ENCODE data around the gene CMKLR1. TPM values are rescaled to one million over a fixed set of nuclear protein-coding genes. Genes with fewer than 3 reads are reported as not detected.

Gene CMKLR1
- total and polyA plus RNA-seq, 10 of the 15 experiments (the other 5 are each of a cell fraction or from before 2014, with no cell fraction given), result 13.8 to 52.3 (median 26.2) TPM

- BruUV-seq (replicated peaks), result no TSS peak
- CTCF ChIA-PET, result interaction anchor here (0.6 kb wide), 1 partner anchor 304 kb away, joined by 3 read pairs; no protein-coding TSS in a partner anchor
Measured at GRCh38 chr12:108379823-108380222, 40.7 kb upstream of the CMKLR1 start.

GRCh38 chr12:108378926-108379325 is 39.8 kb upstream of the CMKLR1 start:
- Histone ChIP-seq H3K27ac (ENCODE audit: control insufficient read depth, insufficient read depth) (no peak overlapping the region), H3K4me2 (ENCODE audit: control insufficient read depth, insufficient read depth) (no peak overlapping the region), H4K20me1 (ENCODE audit: control insufficient read depth, insufficient read depth) (no peaks in the 10 kb centered on the region), H3K27me3 (replicated peaks in 1 of 2; ENCODE audit: control insufficient read depth in 2 of 2, insufficient read depth in 2 of 2, low read length in 1 of 2) (no peaks in the 10 kb centered on the region), H3K36me3 (ENCODE audit: control insufficient read depth in 2 of 2, insufficient read depth in 2 of 2, low read length in 1 of 2) (no peaks in the 10 kb centered on the region), H3K4me3 (no peak overlapping the region), H3K4me1 (ENCODE audit: control insufficient read depth, insufficient read depth, low read length) (no peaks in the 10 kb centered on the region), H3K79me2 (ENCODE audit: control insufficient read depth, insufficient read depth, low read length) (no peaks in the 10 kb centered on the region), H2AFZ (ENCODE audit: control insufficient read depth, low read depth, low read length) (no peak overlapping the region), H3K9ac (ENCODE audit: control insufficient read depth, insufficient read depth, low read length) (no peak overlapping the region), H3K9me3 (replicated peaks; ENCODE audit: control insufficient read depth, insufficient read depth, low read length) (peaks cover under 1% of the 10 kb centered on the region; the same call in 2 of the 3 replicates)
- WGBS (ENCODE audit: insufficient coverage, insufficient replicate concordance, low lambda C conversion rate, missing lambda C conversion rate), result 41% methylated on average over 3 of the region's 3 CpGs
- intact Hi-C loops (cut with micrococcal nuclease; ENCODE audit: unreplicated experiment), result no loop called here
- FAIRE-seq (no peak), ATAC-seq (no peak), DNase-seq (ENCODE audit: low read depth, low spot score) (no peak)
- ChIA-PET RAD21 (ENCODE audit: unreplicated experiment) (no interaction called here), SMC1A (ENCODE audit: uncharacterized antibody, unreplicated experiment) (no interaction called here), POLR2A (no interaction called here), CTCF (interaction anchor here (0.6 to 1.1 kb wide), 2 partner anchors 303 to 385 kb away, joined by 3 read pairs; no protein-coding TSS in a partner anchor)
- in situ Hi-C loops (cut with MboI), result no loop called here
- BruUV-seq (replicated peaks), result no TSS peak
- TF ChIP-seq, protein P1, sequence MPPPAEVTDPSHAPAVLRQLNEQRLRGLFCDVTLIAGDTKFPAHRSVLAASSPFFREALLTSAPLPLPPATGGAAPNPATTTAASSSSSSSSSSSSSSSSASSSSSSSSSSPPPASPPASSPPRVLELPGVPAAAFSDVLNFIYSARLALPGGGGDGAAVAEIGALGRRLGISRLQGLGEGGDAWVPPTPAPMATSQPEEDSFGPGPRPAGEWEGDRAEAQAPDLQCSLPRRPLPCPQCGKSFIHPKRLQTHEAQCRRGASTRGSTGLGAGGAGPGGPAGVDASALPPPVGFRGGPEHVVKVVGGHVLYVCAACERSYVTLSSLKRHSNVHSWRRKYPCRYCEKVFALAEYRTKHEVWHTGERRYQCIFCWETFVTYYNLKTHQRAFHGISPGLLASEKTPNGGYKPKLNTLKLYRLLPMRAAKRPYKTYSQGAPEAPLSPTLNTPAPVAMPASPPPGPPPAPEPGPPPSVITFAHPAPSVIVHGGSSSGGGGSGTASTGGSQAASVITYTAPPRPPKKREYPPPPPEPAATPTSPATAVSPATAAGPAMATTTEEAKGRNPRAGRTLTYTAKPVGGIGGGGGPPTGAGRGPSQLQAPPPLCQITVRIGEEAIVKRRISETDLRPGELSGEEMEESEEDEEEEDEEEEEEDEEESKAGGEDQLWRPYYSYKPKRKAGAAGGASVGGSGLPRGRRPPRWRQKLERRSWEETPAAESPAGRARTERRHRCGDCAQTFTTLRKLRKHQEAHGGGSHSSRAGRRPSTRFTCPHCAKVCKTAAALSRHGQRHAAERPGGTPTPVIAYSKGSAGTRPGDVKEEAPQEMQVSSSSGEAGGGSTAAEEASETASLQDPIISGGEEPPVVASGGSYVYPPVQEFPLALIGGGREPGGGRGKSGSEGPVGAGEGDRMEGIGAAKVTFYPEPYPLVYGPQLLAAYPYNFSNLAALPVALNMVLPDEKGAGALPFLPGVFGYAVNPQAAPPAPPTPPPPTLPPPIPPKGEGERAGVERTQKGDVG (CRISPR knock-in tag; IDR thresholded peaks at IDR 0.05), result no peak
- TF ChIP-seq CREM (IDR thresholded peaks at IDR 0.05; ENCODE audit: low read depth) (no peak), ATF3 (IDR thresholded peaks at IDR 0.05; ENCODE audit: borderline replicate concordance, extremely low read depth, low read depth, low read length) (no peak), E4F1 (IDR thresholded peaks at IDR 0.05; ENCODE audit: borderline replicate concordance, partially characterized antibody) (no peak)

More at GRCh38 chr12:108379823-108380222, 40.7 kb upstream of the CMKLR1 start:
- no peak for TF ChIP-seq KDM1A (IDR thresholded peaks at IDR 0.05; ENCODE audit: borderline replicate concordance)
- TF ChIP-seq CHD4 (IDR thresholded peaks at IDR 0.05), result no peak
- no peak for TF ChIP-seq ZNF622 (IDR thresholded peaks at IDR 0.05)
- no peak for TF ChIP-seq POU2F2 (IDR thresholded peaks at IDR 0.05; ENCODE audit: borderline replicate concordance, low read depth, low read length)
- no peak for TF ChIP-seq PAX5 (IDR thresholded peaks at IDR 0.05; ENCODE audit: borderline replicate concordance, low read depth, low read length)
- TF ChIP-seq POLR2AphosphoS5 (IDR thresholded peaks at IDR 0.05; ENCODE audit: low read length), result no peak
- no peak for TF ChIP-seq FOXM1 (IDR thresholded peaks at IDR 0.05; ENCODE audit: low read depth, low read length)
- no peak for TF ChIP-seq EP300 (IDR thresholded peaks at IDR 0.05; ENCODE audit: borderline replicate concordance in 1 of 2, control insufficient read depth in 1 of 2, low read depth in 2 of 2, low read length in 2 of 2)
- TF ChIP-seq SIX5 (IDR thresholded peaks at IDR 0.05; ENCODE audit: low read depth, low read length, severe bottlenecking), result no peak
- TF ChIP-seq TCF7 (IDR thresholded peaks at IDR 0.05; ENCODE audit: borderline replicate concordance), result no peak
- no peak for TF ChIP-seq RELA (IDR thresholded peaks at IDR 0.05; ENCODE audit: borderline replicate concordance, partially characterized antibody)
- no peak for TF ChIP-seq RAD51 (IDR thresholded peaks at IDR 0.05)
- TF ChIP-seq NR2C2 (IDR thresholded peaks at IDR 0.05; ENCODE audit: borderline replicate concordance, control insufficient read depth, insufficient read length, low read depth), result no peak
- Histone ChIP-seq H3K4me2 (ENCODE audit: control insufficient read depth, insufficient read depth) (no peak overlapping the region), H3K9ac (ENCODE audit: control insufficient read depth, insufficient read depth, low read length) (no peak overlapping the region), H3K4me3 (no peak overlapping the region), H3K4me1 (ENCODE audit: control insufficient read depth, insufficient read depth, low read length) (no peaks in the 10 kb centered on the region), H3K36me3 (ENCODE audit: control insufficient read depth in 2 of 2, insufficient read depth in 2 of 2, low read length in 1 of 2) (no peaks in the 10 kb centered on the region), H3K79me2 (ENCODE audit: control insufficient read depth, insufficient read depth, low read length) (no peaks in the 10 kb centered on the region), H3K9me3 (replicated peaks; ENCODE audit: control insufficient read depth, insufficient read depth, low read length) (no peaks in the 10 kb centered on the region; the same call in 2 of the 3 replicates), H3K27ac (ENCODE audit: control insufficient read depth, insufficient read depth) (no peak overlapping the region), H2AFZ (ENCODE audit: control insufficient read depth, low read depth, low read length) (no peak overlapping the region), H4K20me1 (ENCODE audit: control insufficient read depth, insufficient read depth) (no peaks in the 10 kb centered on the region), H3K27me3 (replicated peaks in 1 of 2; ENCODE audit: control insufficient read depth in 2 of 2, insufficient read depth in 2 of 2, low read length in 1 of 2) (no peaks in the 10 kb centered on the region)
- ChIA-PET POLR2A (no interaction called here), SMC1A (ENCODE audit: uncharacterized antibody, unreplicated experiment) (no interaction called here), RAD21 (ENCODE audit: unreplicated experiment) (interaction anchor here (0.9 kb wide), 1 partner anchor 66 kb away, joined by 4 read pairs; no protein-coding TSS in a partner anchor)
- no peak for ATAC-seq
- 24% methylated on average over 4 of the region's 4 CpGs for WGBS (ENCODE audit: insufficient coverage, insufficient replicate concordance, low lambda C conversion rate, missing lambda C conversion rate)
- no peak for DNase-seq (ENCODE audit: low read depth, low spot score)
- intact Hi-C loops (cut with micrococcal nuclease; ENCODE audit: unreplicated experiment) (no loop called here), in situ Hi-C loops (cut with MboI) (no loop called here)
- FAIRE-seq, result no peak
